Epithelial cell of proximal tubule (primary cell): ENCODE results near the gene CATSPERZ. TPM values are rescaled to one million over a fixed set of nuclear protein-coding genes. Genes with fewer than 3 reads are reported as not detected.
A peak's percentile ranks its signal among the peaks of the same experiment; 100 is the strongest.

Experiments used
- DNase-seq: peaks from one replicate; pipeline ENCODE4 v3.0.0-alpha.2; 2011; ENCODE audit warnings: low read depth
- H3K4me3 ChIP-seq: 2 replicates; pipeline ENCODE4 v1.5.1; 2011; ENCODE audit warnings: low read depth, mild to moderate bottlenecking, low read length
- total RNA-seq: library from RNA; depleted of rRNA; stranded (reverse); fragments of >200 nt; gene quantifications from 2 replicates; pipeline ENCODE4 v1.2.3, GENCODE V29; 2015
- TF ChIP-seq, protein P1 (sequence below): conservative IDR thresholded peaks from 2 replicates; pipeline ENCODE4 v1.5.1; 2012; ENCODE audit warnings: low read depth, mild to moderate bottlenecking, low read length

CATSPERZ gene
- total RNA-seq, 1 donor from 2014 or later: not detected

GRCh38 chr11:64339286-64339685 lies 39.1 kb downstream of the CATSPERZ start:
- H3K4me3 ChIP-seq: no peak overlapping the region
- no peak for DNase-seq
- TF ChIP-seq, protein P1, sequence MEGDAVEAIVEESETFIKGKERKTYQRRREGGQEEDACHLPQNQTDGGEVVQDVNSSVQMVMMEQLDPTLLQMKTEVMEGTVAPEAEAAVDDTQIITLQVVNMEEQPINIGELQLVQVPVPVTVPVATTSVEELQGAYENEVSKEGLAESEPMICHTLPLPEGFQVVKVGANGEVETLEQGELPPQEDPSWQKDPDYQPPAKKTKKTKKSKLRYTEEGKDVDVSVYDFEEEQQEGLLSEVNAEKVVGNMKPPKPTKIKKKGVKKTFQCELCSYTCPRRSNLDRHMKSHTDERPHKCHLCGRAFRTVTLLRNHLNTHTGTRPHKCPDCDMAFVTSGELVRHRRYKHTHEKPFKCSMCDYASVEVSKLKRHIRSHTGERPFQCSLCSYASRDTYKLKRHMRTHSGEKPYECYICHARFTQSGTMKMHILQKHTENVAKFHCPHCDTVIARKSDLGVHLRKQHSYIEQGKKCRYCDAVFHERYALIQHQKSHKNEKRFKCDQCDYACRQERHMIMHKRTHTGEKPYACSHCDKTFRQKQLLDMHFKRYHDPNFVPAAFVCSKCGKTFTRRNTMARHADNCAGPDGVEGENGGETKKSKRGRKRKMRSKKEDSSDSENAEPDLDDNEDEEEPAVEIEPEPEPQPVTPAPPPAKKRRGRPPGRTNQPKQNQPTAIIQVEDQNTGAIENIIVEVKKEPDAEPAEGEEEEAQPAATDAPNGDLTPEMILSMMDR: no peak

GRCh38 chr11:64339754-64340408 lies 39.7 kb downstream of the CATSPERZ start, which contains the start of gene CCDC88B:
CCDC88B (plus strand) TSS chr11:64340204; CDS start chr11:64340267, 63 bp downstream.
- DNase-seq: no peak
- TF ChIP-seq, protein P1: no peak
- H3K4me3 ChIP-seq: no peak within 1 kb of the TSS

DNA sequence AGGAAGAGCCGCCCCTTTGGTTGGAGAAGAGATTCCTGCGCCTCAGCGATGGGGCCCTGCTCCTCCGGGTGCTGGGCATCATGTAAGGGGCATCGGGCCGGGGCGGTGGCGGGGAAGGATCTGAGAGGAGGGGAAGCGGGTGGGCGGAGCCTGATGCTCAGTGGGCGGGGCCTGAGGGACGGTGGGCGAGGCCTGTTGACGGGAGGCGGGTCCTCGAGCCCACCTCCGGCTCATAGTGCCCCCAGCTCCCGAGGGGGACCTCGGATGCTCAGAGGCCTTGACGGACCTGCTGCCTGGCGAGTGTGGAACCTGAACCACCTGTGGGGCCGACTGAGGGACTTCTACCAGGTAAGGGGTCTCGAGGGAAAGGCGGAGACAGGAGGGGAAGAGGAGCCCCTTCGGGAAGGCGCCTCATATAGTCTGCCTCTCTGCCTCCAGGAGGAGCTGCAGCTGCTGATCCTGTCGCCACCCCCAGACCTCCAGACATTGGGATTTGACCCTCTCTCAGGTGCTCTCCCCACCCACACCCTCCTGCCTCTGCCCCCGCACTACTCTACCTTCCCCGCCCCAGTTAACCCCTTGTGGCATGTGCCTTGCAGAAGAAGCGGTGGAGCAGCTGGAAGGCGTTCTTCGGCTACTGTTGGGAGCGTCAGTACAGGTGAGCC lies 40.6 kb downstream of the CATSPERZ start:
- no peak for DNase-seq
- TF ChIP-seq, protein P1: no peak
- H3K4me3 ChIP-seq: no peak overlapping the region

DNA sequence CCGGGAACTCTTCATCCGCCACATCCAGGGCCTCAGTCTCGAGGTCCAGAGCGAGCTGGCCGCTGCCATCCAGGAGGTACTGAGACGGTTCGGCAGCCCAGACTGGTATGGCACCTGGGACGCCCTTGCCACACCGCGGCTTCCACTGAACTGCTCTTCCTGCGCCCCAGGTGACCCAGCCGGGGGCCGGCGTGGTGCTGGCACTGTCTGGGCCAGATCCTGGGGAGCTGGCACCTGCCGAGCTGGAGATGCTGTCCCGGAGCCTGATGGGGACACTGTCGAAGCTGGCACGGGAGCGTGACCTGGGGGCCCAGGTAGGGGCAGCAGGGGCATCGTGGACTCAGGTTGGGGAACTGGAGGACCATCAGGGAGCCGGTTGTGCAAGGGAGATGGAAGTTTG lies 41.3 kb downstream of the CATSPERZ start:
- H3K4me3 ChIP-seq: no peak overlapping the region
- DNase-seq: no peak
- TF ChIP-seq, protein P1: no peak

DNA sequence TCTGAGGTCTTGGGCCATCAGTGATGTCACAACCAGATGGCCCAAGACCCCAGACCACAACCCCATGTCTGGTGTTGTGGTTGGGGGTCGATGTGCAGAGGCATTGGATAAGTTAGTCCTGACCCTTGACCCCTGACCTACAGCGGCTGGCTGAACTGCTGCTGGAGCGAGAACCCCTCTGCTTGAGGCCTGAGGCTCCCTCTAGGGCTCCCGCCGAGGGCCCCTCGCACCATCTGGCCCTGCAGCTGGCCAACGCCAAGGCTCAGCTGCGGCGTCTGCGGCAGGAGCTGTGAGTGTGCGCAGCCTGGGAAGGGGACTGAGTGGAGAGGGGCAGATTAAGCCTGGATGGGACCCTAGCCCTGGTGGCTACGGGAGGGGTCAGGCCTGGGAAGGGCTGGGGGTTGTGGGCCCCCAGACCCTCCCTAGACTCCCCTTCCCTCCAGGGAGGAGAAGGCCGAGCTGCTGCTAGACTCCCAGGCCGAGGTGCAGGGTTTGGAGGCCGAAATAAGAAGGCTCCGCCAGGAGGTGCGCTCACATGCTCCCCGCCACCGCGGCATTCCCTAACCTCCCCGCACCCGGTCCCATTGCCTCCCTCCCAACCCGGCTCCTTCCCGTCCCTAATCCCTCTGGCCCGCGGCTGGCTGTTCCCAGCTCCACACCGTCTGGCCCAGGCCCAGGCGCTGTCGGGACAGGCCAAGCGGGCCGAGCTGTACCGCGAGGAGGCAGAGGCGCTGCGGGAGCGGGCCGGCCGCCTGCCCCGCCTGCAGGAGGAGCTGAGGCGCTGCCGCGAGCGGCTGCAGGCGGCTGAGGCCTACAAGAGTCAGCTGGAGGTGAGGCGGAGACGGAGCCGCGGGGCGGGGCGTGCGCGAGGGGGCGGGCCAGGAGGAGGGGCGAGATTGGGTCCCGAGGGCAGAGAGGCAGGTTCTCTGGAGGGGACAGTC lies 42.0 kb downstream of the CATSPERZ start:
- H3K4me3 ChIP-seq: peak overlapping the region; percentile 52
- no peak for DNase-seq
- TF ChIP-seq, protein P1: peak; percentile 40

GRCh38 chr11:64342869-64343745 lies 42.9 kb downstream of the CATSPERZ start:
- TF ChIP-seq, protein P1: no peak
- H3K4me3 ChIP-seq: peak overlapping the region; percentile 52
- no peak for DNase-seq
